Purkinje cell (primary cell): ENCODE measurements around the gene SYT8. TPM values are rescaled to one million over a fixed set of nuclear protein-coding genes. Genes with fewer than 3 reads are reported as not detected.

Source experiments
- polyA plus RNA-seq: library from polyadenylated mRNA; unstranded; fragments of >200 nt; fragmentation: Nextera tagmentation; gene quantifications from 2 replicates; pipeline ENCODE4 v1.2.1, GENCODE V29; 2014

SYT8 gene, protein sequence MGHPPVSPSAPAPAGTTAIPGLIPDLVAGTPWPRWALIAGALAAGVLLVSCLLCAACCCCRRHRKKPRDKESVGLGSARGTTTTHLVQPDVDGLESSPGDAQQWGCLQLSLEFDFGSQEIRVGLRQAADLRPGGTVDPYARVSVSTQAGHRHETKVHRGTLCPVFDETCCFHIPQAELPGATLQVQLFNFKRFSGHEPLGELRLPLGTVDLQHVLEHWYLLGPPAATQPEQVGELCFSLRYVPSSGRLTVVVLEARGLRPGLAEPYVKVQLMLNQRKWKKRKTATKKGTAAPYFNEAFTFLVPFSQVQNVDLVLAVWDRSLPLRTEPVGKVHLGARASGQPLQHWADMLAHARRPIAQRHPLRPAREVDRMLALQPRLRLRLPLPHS
- polyA plus RNA-seq, result not detected in 2 replicates

DNA sequence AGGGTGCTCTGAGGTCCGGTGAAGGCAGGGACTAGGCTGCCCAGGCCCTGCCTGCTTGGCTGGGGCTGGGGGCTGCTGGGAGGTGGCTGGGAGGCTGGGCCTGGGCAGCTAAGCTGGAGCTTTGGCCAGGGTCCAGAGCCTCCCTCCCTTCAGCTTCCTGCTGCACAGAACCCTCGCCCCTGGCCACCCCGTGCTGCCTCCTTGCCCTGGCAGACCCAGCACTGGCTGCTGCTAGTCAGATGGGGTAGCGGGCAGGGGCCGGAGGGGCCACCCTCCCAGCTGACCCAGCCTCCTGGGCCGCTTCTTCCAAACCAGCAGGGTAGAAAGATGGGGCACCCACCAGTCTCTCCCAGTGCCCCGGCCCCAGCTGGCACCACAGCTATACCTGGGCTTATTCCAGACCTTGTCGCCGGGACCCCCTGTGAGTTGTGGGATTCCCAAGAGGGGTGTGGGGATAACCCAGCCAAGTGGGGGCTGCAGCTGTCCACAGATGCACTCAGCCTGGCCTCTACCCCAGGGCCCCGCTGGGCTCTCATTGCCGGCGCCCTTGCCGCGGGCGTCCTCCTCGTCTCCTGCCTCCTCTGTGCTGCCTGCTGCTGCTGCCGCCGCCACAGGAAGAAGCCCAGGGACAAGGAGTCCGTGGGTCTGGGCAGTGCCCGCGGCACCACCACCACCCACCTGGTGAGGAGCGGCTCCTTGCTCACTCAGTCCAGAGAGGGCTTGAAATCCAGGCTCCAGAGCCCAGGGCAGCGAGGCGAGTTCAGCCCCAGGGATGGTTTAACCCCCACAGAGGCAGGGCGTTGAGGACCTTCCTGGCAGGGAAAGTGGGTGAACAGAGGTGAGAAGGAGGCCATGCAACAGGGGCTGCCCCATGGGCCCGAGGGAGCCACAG, at the start of gene SYT8:
SYT8 (plus strand) TSS at position 212 of the 892 bp plus-strand sequence; CDS start at position 328, 116 bp downstream.

DNA sequence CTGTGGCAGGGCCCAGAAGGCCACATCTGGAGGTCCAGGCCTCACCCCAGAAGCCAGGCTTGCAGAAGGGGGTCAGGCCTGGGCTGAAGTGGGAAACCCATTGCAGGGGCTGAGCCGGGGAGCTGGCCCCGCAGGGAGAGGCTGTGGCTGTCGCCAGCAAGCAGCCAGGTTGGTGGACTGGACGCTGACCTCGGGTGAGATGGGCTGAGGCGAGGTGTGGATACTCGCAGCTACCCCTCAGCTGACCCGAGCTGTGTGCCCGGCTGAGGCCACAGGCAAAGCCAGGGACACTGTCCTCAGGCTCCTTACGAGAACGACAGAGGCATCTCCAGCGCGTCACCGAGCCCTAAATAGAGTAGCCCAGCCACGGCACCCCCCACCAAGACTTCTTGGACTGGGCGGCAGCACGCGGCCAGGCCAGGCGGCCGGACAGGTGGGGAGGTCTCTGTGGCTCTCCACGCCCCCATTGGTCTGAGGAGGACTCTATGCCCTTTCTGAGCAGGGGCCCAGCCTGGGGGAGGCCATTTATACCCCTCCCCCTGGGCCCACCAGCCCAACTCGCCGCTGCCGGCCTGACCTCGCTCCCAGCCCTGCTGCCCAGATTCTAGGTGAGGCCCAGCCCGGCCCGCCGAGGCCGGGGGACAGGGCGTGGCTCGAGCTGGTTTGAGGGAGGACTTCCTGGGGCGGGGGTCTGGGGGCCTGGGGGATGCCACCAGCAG, 3.8 kb downstream of the SYT8 start, which contains the start of gene TNNI2:
TNNI2 (plus strand) TSS at position 556 of the 719 bp plus-strand sequence. CDS start 716 bp downstream, outside the sequence.

GRCh38 chr11:1852877-1853276, 18.1 kb downstream of the SYT8 start, which contains the start of gene LSP1:
LSP1 (plus strand) TSS chr11:1853084; CDS start chr11:1853145, 61 bp downstream.

Other genes starting within 250 kb of the SYT8 start
- not detected in 2 replicates for gene KRTAP5-1, start 249.7 kb upstream of the SYT8 start, polyA plus RNA-seq
- not detected in 2 replicates for gene KRTAP5-2, start 236.7 kb upstream of the SYT8 start, polyA plus RNA-seq
- not detected in 2 replicates for gene KRTAP5-3, start 226.5 kb upstream of the SYT8 start, polyA plus RNA-seq
- not detected in 2 replicates for gene KRTAP5-4, start 212.9 kb upstream of the SYT8 start, polyA plus RNA-seq
- not detected in 2 replicates for gene KRTAP5-5, start 205.2 kb upstream of the SYT8 start, polyA plus RNA-seq
- not detected in 2 replicates for gene KRTAP5-6, start 137.8 kb upstream of the SYT8 start, polyA plus RNA-seq
- gene IFITM10, start 84.4 kb upstream of the SYT8 start, polyA plus RNA-seq, result 0.83 TPM in 1 of 2 replicates, not detected in the other
- 12.6 and 26.0 TPM in 2 replicates for gene CTSD, start 71.1 kb upstream of the SYT8 start, polyA plus RNA-seq
- gene TNNI2, start 4.0 kb downstream of the SYT8 start, polyA plus RNA-seq, result not detected in 2 replicates
- gene LSP1, start 18.1 kb downstream of the SYT8 start, polyA plus RNA-seq, result 1.7 and 6.2 TPM in 2 replicates
- gene PRR33, start 56.9 kb downstream of the SYT8 start, polyA plus RNA-seq, result not detected in 2 replicates
- not detected in 2 replicates for gene TNNT3, start 84.7 kb downstream of the SYT8 start, polyA plus RNA-seq
- gene MRPL23, start 112.3 kb downstream of the SYT8 start, polyA plus RNA-seq, result 2.4 and 4.5 TPM in 2 replicates
- gene H19, start 162.9 kb downstream of the SYT8 start, polyA plus RNA-seq, result not detected in 2 replicates